NCI-H146 (cell line): ENCODE results near the gene TAOK3.
A peak's percentile ranks its signal among the peaks of the same experiment; 100 is the strongest.
"Not testable (repeated sequence)": the region's sequence is repeated elsewhere in the genome, so short reads cannot be mapped to it uniquely, and the experiment has no call there.

Source experiments
- DNase-seq: peaks from one replicate; lab custom pipeline; 2025; lab: John Stamatoyannopoulos, UW

Gene TAOK3

GRCh38 chr12:118372541-118373495 lies at the start of gene TAOK3:
TSS of gene TAOK3 (minus strand) at chr12:118372907. CDS start at chr12:118255567, 117,340 bp downstream.
- peak; percentile 99 for DNase-seq

DNA sequence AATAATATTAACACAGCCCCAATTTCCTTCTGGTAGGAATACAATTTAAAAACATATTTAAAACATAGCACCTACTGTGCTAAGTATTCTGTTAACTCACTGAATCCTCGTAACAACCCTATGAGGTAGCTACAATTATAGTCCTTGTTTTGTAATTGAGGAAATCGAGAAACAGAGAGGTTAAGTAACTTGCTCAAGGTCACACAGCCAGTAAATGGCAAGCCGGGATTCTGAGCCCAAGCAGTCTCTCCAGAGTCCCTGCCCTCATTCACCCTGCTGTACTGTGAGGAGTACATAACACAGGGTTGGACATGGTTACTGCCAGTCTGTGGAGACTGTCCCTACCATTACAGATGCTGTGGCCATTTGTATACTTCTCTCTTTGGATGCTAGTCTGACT lies 48.0 kb upstream of the TAOK3 start:
- no peak for DNase-seq

- no peak for DNase-seq
These were observed 45.8 kb upstream of the TAOK3 start for GRCh38 chr12:118418385-118419057.

GRCh38 chr12:118417942-118418341 lies 45.2 kb upstream of the TAOK3 start:
- DNase-seq = no peak

DNA sequence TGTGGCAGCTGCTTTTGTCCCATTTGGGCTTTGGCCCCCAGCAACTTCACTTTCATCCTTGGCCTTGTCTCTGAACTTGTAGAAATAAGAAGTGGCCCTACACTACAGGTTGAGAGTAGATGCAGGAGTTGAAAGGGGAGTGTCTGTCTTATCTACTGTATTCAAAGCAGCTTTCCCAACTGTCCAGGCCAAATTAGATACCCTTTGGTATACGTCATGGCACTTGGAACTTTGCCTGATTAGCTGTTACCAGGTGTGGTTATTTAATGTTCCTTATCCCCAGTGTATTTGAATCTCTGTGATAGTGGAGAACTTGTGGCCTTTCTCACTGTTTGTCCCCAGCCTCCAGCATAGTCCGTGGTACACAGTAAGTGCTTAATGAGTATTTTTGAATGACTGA lies 37.1 kb upstream of the TAOK3 start:
- DNase-seq = no peak

DNA sequence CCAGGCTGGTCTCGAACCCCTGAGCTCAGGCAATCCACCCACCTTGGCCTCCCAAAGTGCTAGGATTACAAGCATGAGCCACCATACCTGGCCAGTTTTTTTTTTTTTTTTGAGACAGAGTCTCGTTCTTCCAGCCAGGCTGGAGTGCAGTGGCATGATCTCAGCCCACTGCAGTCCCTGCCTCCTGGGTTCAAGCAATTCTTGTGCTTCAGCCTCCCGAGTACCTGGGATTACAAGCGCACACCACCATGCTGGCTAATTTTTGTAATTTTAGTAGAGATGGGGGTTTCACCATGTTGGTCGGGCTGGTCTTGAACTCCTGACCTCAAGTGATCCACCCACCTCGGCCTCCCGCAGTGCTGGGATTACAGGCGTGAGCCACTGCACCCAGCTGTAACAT lies 35.5 kb upstream of the TAOK3 start:
- not testable (repeated sequence) for DNase-seq

GRCh38 chr12:118404876-118405521 lies 32.3 kb upstream of the TAOK3 start:
- peak; percentile 64 for DNase-seq

GRCh38 chr12:118402251-118402650 lies 29.5 kb upstream of the TAOK3 start:
- no peak for DNase-seq

GRCh38 chr12:118398940-118399339 lies 26.2 kb upstream of the TAOK3 start:
- DNase-seq = no peak

GRCh38 chr12:118398524-118398923 lies 25.8 kb upstream of the TAOK3 start:
- DNase-seq = no peak

GRCh38 chr12:118397708-118398440 lies 25.2 kb upstream of the TAOK3 start:
- DNase-seq = no peak

- DNase-seq = no peak
These were observed 19.1 kb upstream of the TAOK3 start for GRCh38 chr12:118391836-118392235.

DNA sequence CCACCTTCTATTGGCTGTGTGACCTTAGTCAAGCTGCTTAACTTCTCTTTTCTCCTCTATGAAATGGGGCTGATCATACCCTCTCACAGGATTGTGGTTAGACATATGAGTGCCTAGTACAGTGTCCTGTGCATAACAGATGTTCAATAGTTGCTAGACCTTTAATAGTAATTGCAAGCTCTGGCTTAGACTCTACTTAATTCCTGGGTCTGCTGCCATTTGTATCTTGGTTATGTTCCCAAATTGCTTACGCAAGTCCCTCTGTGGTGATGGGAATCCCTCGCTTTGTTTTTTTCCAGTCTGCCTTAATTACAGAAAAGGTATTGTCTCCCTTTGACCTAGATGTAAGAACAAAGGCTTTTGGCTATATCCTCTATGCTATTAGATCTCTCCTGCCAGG lies 18.7 kb upstream of the TAOK3 start:
- DNase-seq = no peak

- DNase-seq = peak; percentile 43
These were observed 5.3 kb upstream of the TAOK3 start for GRCh38 chr12:118377884-118378470.

GRCh38 chr12:118377021-118377883 lies 4.5 kb upstream of the TAOK3 start:
- peak; percentile 54 for DNase-seq

DNA sequence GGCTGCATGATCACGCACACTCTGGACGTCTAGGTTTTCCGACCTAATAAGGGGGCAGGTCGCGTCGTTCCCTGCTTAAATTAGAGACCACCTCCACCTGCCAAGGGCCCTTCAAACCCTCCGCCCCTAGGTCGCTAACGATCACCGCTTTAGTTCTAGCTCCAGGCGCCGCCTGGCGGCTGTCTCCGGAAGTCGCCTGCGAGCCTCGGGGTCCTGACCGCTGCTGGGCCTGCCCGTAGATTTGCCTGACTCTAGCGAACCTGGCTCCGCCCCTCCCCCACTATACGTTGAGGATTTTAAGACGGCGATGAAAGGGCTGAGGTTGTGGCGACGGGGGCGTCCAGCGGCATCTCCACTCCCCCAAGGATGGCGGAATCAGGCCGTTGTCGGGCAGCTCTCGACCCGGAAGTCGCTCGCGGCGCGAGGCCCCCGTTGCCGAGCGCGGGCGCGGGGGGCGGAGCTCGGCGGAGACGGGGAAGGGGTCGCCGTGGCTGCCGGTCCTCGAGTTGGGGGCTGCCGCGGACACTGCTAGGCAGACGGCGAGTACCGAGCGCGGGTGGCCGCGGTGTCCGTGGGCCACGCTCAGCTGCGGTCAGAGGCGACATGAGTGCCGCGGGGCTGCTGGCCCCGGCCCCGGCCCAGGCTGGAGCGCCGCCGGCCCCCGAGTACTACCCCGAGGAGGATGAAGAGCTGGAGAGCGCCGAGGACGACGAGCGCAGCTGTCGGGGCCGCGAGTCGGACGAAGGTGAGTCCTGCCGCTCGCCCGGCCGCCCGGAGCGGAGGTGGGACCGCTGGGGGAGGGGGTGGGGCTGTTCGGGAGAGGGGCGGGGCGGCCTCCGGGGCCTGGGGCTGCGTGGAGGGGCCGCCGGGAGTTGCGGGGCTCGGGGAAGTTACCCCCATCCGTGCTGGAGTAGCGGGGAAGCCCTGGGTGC lies 3.6 kb upstream of the TAOK3 start, which contains the start of gene SUDS3:
SUDS3 (plus strand) TSS at position 467 of the 932 bp plus-strand sequence; CDS start at position 604, 137 bp downstream.
- DNase-seq = peak; percentile 86

DNA sequence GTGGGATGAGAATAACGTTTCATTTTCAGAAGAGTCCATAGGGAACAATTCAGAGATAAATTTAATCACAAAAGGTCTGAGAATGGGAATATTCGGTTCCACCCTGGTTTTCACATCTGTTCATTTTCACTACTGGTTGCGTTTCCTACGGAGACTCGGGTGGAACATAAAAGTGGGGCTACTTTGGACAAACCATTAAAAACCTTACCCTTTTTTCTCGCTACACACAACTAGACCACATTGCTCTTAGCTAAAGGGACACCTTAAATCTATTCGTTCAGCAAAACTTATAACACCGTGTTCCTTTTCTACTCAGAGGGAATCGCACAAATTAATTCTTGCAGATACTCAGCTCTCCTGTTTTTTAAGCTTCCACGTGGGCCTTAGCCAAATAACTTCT lies 2.6 kb upstream of the TAOK3 start:
- DNase-seq = no peak

DNA sequence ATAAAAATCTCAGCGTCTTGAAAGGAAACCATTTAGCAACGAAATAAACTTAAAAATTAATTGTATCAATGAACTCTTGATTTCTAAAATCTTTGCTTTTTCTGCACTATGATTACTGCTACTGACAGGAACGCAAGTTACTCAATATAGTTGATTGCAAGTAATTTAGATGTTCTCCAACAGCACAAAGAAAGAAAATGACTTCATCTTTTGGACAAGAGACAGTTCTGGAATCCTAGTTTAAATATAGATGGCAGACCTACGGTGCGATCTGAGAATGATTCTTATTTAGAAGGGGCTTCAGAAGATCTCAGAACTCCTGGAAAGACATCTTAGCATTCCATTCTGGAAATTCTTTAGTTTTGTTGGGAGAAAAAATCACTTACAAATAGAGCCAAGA lies 2.2 kb upstream of the TAOK3 start:
- DNase-seq = no peak

GRCh38 chr12:118374126-118374725 lies 1.5 kb upstream of the TAOK3 start:
- DNase-seq = no peak
